GM18505 (cell line): ENCODE data around the gene GALNT18.

Experiments used
- ATAC-seq: cut with Tn5 transposase; IDR thresholded peaks from one replicate; pipeline ENCODE4 v1.9.1; 2021; ENCODE audit not compliant: unreplicated experiment
- POLR2A ChIP-seq: IDR thresholded peaks from 4 replicates; pipeline ENCODE4 v1.6.1; 2011; ENCODE audit warnings: borderline replicate concordance; ENCODE audit not compliant: insufficient read depth, insufficient read length; ENCODE audit errors: extremely low read depth

The GALNT18 gene

DNA sequence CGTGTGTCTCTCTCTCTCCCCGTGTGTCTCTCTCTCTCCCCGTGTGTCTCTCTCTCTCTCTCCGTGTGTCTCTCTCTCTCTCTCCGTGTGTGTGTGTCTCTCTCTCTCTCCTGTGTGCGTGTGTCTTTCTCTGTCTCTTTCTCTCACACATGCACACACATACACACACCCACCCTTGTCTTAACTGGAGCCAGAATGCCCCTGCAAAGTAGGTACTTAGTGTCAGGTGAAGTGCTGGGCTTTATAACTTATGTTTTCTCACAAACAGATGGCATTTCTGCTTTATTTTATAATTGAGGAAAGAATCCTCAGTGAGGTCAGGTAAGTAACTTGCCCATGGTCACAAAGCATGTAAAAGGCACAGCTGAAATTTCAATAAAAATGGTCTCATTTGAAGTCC lies 374.7 kb downstream of the GALNT18 start:
- no peak for ATAC-seq
- TF ChIP-seq POLR2A, result no peak

DNA sequence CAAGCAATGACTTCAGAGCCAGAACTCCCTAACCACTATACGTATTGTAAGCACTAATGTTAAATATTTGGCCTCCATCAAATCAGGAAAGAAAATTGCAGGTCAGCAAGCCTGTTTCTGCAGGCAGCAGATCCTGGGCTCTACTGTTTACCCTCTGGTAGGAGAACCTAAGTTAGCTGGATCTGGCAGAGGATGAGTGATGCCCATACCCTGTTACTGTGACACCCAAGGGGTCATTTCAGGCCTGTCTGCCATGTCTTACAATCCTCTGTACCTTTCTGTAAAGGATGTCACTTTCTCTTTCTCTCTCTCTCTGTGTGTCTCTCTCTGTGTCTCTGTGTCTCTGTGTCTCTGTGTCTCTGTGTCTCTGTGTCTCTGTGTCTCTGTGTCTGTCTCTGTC lies 375.6 kb downstream of the GALNT18 start:
- no peak for TF ChIP-seq POLR2A
- no peak for ATAC-seq

DNA sequence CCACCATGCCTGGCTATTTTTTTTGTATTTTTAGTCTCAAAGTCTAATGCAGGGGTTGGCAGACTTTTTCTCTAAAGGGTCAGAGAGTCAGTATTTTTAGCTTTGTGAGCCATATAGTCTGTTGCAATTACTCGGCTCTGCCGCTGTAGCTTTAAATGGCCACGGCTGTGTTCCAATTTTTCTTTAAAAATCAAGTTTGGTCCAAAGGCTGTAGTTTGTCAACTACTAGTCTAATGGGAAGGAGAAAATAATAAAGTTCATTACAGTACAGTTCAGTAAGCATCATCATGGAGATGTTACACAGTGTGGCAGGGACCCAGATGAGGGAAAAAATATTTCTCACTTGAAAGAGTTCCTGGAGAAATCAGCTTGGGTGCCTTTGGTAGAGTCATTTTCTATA lies 376.4 kb downstream of the GALNT18 start:
- no peak for ATAC-seq
- TF ChIP-seq POLR2A, result no peak

DNA sequence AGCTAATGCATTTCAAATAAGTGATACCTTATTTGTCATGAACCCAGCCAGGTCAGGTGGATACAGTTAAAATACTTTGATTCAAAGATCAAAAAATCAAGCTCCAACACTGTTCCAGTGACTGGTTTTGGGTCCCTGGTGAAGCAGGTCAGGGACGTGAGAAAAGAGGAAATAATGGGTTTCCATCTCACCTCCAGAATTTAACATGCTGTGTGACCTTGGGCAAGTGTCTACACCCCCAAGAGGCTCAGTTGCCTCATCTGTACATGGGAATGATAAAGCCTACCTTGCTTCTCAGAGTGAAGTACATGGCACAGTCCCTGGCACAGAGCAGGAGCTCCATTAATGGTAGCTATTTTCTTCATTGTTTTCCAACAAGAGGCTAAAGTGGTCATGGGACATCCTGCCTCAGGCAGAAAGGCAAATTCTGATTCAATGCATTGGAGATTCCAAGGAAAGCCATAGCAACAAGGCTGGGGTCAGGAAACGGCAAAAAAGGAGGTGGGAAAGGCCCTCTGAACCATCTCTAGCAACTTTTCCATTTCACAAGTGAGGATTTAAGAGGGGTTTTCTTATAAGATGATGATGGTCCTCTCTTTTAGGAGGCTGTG lies 377.2 kb downstream of the GALNT18 start:
- no peak for ATAC-seq
- TF ChIP-seq POLR2A, result no peak

DNA sequence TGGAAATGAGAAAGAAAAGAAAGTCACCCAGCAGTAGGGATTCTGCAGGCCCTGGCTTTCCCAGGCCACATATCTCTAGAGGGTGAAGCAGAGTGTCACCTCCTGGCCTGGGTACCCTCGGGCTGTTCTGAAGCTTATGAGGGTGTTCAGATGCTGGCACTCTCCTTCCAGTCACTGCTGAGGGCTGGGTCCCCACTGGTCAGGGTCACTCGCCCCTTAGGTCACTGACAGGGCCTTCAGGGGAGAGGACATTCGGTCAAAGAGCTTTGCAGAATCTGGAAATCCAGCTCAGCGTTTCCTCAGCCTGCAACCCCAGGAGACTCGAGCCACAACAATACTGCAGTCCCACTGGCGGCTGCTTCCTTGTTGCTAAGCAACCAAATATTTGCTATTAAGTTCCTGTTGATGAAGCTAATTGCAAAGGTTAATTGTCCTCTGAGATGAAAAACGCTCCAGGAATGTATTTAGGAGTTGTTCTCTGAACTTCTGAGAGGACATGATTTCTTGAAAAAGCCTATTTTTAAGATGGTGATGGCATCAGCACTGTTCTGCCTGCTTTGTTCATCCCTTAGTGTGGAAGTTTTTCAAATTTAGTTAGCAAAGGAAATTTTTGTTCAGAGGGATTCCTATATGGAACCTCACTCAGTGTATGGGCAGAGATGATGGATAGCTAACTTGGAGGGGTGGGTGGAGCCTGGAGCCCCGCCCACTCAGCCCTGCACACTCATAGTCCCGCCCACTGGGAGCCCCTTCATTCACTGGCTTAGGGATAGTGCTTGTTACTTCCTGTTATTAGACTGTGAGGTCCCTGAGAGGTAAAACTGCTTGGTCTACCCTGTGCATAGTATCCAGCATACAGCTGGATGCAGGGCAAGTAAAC lies 378.0 kb downstream of the GALNT18 start:
- no peak for TF ChIP-seq POLR2A
- peak; percentile 73 for ATAC-seq

DNA sequence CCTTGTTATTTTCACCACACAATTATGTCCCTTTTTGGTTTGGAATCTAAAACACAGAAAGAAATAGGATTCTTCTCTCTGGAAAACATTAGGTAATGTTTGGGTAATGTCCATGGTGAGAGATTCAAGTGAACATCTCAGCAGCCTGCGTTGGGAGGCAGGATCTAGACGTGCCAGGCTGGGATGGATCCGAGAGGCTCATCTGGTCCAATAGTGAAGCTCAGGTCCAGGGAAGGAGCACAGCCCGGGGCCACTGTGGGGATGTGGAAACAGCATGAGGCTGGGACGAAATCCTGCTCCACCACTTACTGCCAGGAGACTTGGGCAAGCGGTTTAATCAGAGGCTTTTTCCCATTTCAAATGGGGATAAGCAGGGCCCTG lies 378.6 kb downstream of the GALNT18 start:
- ATAC-seq, result no peak
- TF ChIP-seq POLR2A, result no peak

DNA sequence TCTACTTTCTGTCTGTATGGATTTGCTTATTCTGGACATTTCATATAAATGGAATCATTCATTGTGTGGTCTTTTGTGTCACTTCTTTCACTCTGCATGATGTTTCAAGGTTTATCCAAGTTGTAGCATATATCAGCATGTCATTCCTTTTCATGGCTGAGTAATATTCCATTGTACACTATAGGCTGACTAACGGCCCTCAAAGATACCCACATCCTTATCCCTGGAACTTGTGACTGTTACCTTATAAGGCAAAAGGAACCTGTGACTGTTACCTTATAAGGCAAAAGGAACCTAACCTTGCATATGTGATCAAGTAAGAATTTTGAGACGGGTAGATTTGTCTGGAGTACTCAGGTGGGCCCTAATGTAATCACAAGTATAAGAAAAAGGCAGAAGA lies 380.5 kb downstream of the GALNT18 start:
- no peak for TF ChIP-seq POLR2A
- ATAC-seq, result no peak

DNA sequence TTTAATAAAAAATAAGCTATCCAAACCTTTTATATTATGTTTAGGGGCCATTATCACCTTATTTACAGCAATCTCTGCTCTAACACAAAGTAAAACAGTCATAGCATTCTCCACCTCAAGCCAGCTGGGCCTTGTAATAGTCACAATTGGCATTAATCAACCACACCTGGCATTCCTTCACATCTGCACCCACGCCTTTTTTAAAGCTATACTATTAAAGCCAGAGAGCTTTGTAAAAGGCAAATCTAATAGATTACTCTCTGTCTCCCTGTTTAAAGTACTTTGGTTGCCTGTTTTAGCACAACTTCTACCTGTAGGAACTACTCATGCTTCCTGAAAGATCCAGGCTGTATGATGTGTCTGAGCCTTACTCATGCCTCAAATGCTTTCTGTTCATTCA lies 381.8 kb downstream of the GALNT18 start:
- TF ChIP-seq POLR2A, result no peak
- no peak for ATAC-seq

DNA sequence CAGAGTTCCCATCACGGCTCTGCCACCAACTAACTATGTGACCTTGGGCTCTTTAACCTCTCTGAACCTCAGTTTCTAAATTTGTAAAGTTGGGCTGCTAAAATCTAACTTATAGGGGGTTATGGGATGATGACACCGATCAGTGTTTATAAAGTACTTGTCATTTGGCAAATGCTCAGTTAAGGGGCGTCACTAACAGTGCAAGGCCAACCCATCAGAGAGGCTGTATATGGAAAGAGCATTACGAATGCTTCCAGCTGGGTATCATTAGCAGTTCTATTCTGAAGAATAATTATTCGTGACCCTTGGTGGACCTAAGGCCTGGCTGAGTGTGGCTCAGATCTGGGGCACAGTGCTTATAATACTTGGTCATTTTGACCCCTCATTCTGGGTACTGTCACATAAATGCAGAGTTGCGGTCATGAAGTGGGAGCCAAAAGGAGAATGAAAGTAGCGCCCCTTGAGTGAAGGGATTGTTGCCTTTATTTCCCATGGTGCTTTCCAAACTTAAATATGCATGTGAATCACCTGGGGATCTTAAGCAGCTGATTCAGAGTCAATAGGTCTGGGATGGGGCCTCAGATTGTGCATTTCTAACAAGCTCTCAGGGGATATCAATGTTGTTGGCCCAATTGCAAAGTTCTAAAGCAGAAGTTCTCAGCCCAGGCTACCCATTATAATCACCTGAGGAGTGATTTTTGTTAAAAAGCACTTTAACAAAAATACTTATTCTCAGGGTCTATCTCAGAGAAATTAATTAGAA lies 384.6 kb downstream of the GALNT18 start:
- TF ChIP-seq POLR2A, result no peak
- ATAC-seq, result no peak

DNA sequence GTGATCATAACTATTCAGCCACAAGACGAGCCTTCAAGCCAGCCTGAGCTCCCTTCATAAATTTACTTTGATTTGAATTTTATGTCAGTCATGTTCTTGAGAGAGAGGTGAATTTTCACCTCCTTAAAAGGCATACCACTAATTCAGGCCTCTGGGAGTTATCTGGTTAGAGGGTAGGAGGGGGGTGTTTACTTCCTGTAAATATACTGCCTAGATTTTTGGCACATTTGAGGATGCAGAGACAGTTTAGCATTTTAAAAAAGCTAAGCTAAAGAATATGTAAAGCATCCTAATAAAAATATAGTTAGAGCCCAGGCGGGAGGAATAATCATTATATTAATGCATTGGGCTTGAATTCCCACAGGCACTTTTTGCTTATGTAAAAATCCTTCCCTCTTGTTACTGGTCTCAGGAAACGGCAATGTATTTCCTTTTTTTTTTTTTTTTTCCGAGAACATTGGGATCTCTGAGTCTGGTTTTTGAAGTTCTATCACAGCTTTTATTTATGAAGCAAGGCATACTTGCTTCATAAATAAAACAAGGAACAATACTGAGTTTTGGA lies 385.2 kb downstream of the GALNT18 start:
- no peak for ATAC-seq
- TF ChIP-seq POLR2A, result no peak

DNA sequence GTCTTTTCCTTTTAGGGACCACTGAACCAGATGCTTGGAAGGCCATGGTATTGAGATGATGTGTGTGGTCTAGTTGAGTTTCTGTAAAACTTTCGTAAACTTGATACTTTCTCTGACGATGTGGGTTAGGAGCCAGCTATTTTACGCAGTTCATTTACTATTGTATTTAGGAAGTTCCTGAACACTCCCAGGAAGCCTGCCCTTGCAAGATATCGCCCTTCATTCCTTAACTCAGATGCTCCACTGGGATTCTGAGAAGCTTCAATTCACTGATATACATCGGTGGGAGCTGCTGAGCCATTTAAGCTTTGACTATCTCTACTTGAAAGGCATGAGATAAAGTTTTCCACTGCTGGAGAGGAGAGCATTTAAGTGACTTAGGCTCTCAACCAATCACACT lies 390.0 kb downstream of the GALNT18 start:
- no peak for ATAC-seq
- TF ChIP-seq POLR2A, result no peak

DNA sequence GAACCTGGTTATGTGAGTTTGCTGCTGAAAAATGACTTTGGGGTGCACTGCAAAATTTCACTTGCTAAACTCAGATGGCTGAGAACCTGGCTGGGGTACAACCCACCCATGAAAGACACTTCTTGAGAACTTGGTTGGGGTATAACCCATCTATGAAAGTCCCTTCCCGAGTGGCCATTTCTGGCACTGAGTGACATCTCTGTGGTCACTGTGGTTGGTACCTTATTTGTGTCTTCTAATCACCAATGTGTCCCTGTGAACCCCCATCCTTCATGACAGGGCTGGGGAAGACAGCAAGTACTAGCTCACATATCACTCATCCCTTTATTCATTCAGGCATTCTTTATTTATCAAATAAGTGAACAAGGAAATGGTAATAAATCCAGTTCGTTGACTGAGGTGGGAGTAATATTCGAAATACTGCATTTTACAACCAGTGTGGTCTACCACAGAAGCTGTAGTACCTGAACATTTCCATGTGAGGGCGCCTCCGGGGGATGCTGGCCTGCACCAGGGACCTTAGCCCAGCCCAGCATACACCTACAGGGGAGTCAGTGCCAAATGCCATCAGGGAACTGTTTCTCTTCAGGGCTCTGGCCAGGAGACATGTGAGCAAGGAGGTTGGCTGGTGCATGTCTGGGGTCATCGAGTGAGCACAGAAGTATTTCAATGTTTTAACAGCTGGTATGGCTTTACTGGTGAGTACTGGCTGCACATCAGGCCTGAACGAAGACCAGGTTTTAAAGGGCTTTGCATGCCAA lies 390.8 kb downstream of the GALNT18 start:
- ATAC-seq, result peak; percentile 50
- TF ChIP-seq POLR2A, result no peak

DNA sequence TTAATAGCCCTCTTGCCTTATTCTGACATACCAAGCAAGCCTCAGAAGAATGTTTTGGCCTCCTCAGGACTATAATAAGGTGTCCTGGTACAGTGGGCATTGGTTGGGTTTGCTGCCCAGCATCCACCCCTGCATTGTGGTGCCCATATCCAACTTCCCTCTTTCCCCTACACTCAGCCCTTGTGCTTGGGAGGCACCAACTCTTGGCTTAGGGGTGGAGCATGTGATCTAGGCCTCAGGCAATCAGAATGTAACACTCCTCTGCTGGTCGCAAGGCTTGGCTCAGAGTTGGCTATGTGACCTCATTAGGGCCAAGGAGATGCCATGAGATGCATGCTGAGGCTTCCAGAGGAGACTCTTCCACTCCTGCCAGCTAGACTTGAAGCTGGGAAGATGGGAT lies 391.7 kb downstream of the GALNT18 start:
- TF ChIP-seq POLR2A, result no peak
- ATAC-seq, result no peak
